ENCODE results near the gene C20orf204. TPM values are rescaled to one million over a fixed set of nuclear protein-coding genes. Genes with fewer than 3 reads are reported as not detected.

C20orf204 gene
- total and polyA plus RNA-seq, 2 of the 4 experiments (the other 2 are of a cell fraction): 0.09 to 0.18 TPM

GRCh38 chr20:64006902-64007301, 29.1 kb upstream of the C20orf204 start:
- no peaks in the 10 kb centered on the region for H3K27me3 ChIP-seq (ENCODE audit: control insufficient read depth, insufficient read depth, low read length)
- no peak overlapping the region for H4K5ac ChIP-seq (ENCODE audit: low read depth, low read length)
- no peak overlapping the region for H2AK9ac ChIP-seq (replicated peaks; ENCODE audit: low read depth, low read length, poor library complexity)
- H3K4me1 ChIP-seq (ENCODE audit: control insufficient read depth, insufficient read depth, low read length): peaks cover 15% of the 10 kb centered on the region; the same call in 1 of the 2 replicates
- intact Hi-C loops (cut with micrococcal nuclease) (no loop called here), in situ Hi-C loops (cut with MboI; ENCODE audit: low sequenced_read_pairs) (no loop called here), dilution Hi-C loops (cut with HindIII; ENCODE audit: low sequenced_read_pairs, unreplicated experiment) (no loop called here)
- ChIA-PET CTCF (no interaction called here), POLR2A (ENCODE audit: unreplicated experiment) (no interaction called here)
- no peak for DNase-seq
- peaks cover 34% of the 10 kb centered on the region for H4K20me1 ChIP-seq (ENCODE audit: insufficient read depth, low read length)
- H3K27ac ChIP-seq (ENCODE audit: insufficient read depth, low read length): no peak overlapping the region
- H3K56ac ChIP-seq (ENCODE audit: extremely low read depth, insufficient read depth, low read length): no peak overlapping the region
- H2BK20ac ChIP-seq (ENCODE audit: low read depth, low read length): no peak overlapping the region
- no peak overlapping the region for H2BK5ac ChIP-seq (ENCODE audit: low read depth, low read length, poor library complexity, severe bottlenecking)
- H3K9me1 ChIP-seq (ENCODE audit: insufficient read depth, low read length): peaks cover 13% of the 10 kb centered on the region
- H3K14ac ChIP-seq (replicated peaks; ENCODE audit: low read depth, low read length): no peak overlapping the region
- no peak overlapping the region for H3K23ac ChIP-seq (ENCODE audit: low read depth, low read length)
- no peak overlapping the region for H3K4me2 ChIP-seq (ENCODE audit: low read depth, low read length)
- no peak overlapping the region for H2AK5ac ChIP-seq (ENCODE audit: low read depth, low read length)
- H4K91ac ChIP-seq (ENCODE audit: insufficient read depth, low read depth, low read length): no peak overlapping the region
- peaks cover 54% of the 10 kb centered on the region for H3K36me3 ChIP-seq (ENCODE audit: control insufficient read depth, insufficient read depth, low read length)
- no peak for TF ChIP-seq FOS (IDR thresholded peaks at IDR 0.05; ENCODE audit: low read depth, low read length)
- no peak for TF ChIP-seq SMC3 (IDR thresholded peaks at IDR 0.05; ENCODE audit: low read depth, low read length)
- no peak for TF ChIP-seq CHD1 (IDR thresholded peaks at IDR 0.05; ENCODE audit: low read depth, low read length)
- TF ChIP-seq, protein P1, sequence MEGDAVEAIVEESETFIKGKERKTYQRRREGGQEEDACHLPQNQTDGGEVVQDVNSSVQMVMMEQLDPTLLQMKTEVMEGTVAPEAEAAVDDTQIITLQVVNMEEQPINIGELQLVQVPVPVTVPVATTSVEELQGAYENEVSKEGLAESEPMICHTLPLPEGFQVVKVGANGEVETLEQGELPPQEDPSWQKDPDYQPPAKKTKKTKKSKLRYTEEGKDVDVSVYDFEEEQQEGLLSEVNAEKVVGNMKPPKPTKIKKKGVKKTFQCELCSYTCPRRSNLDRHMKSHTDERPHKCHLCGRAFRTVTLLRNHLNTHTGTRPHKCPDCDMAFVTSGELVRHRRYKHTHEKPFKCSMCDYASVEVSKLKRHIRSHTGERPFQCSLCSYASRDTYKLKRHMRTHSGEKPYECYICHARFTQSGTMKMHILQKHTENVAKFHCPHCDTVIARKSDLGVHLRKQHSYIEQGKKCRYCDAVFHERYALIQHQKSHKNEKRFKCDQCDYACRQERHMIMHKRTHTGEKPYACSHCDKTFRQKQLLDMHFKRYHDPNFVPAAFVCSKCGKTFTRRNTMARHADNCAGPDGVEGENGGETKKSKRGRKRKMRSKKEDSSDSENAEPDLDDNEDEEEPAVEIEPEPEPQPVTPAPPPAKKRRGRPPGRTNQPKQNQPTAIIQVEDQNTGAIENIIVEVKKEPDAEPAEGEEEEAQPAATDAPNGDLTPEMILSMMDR (conservative IDR thresholded peaks at IDR 0.05; ENCODE audit: low read depth, low read length): no peak
- TF ChIP-seq MXI1 (IDR thresholded peaks at IDR 0.05; ENCODE audit: borderline replicate concordance, low read depth, low read length): no peak
- no peak for TF ChIP-seq RFX5 (IDR thresholded peaks at IDR 0.05; ENCODE audit: low read depth, low read length)
- TF ChIP-seq RCOR1 (IDR thresholded peaks at IDR 0.05; ENCODE audit: insufficient replicate concordance, low read length): no peak
- TF ChIP-seq BHLHE40 (IDR thresholded peaks at IDR 0.05; ENCODE audit: low read depth, low read length): no peak
- TF ChIP-seq POLR2A (IDR thresholded peaks at IDR 0.05; ENCODE audit: low read depth, low read length): no peak
- TF ChIP-seq, protein P2, sequence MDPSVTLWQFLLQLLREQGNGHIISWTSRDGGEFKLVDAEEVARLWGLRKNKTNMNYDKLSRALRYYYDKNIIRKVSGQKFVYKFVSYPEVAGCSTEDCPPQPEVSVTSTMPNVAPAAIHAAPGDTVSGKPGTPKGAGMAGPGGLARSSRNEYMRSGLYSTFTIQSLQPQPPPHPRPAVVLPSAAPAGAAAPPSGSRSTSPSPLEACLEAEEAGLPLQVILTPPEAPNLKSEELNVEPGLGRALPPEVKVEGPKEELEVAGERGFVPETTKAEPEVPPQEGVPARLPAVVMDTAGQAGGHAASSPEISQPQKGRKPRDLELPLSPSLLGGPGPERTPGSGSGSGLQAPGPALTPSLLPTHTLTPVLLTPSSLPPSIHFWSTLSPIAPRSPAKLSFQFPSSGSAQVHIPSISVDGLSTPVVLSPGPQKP (IDR thresholded peaks at IDR 0.05; ENCODE audit: borderline replicate concordance, low read depth, low read length): no peak
- no peak overlapping the region for H3K18ac ChIP-seq (ENCODE audit: low read depth, low read length)
- no peaks in the 10 kb centered on the region for H3K9me3 ChIP-seq (ENCODE audit: control insufficient read depth, insufficient read depth, low read length)
- no peak overlapping the region for H3K4ac ChIP-seq (ENCODE audit: low read depth, low read length)
- WGBS, 2 experiments (ENCODE audit: extremely low coverage in 2 of 2, insufficient read length in 1 of 2): 100% methylated on average over 1 of the region's 3 CpGs; no CpG with 5 or more reads in 1 of the 2 experiments
- no peak overlapping the region for H4K8ac ChIP-seq (ENCODE audit: low read depth in 2 of 2, low read length in 2 of 2)
- BruUV-seq (replicated peaks): no TSS peak
- no peak overlapping the region for H3K9ac ChIP-seq (ENCODE audit: low read depth, low read length)
- H3K79me1 ChIP-seq (ENCODE audit: low read depth in 1 of 2, low read length in 2 of 2): peaks cover 29 to 56% of the 10 kb centered on the region in 2 experiments
- H2BK120ac ChIP-seq (ENCODE audit: low read depth, low read length): no peak overlapping the region
- H2BK15ac ChIP-seq (ENCODE audit: low read depth, low read length): no peak overlapping the region
- ATAC-seq (ENCODE audit: low read depth): no peak
- H2AFZ ChIP-seq (replicated peaks; ENCODE audit: low read length, poor library complexity): no peak overlapping the region
- H3K4me3 ChIP-seq (ENCODE audit: insufficient read depth, low read depth, low read length): no peak overlapping the region

Measured in IMR-90 (cell line).